ENCODE measurements around the gene TNFRSF8. TPM values are rescaled to one million over a fixed set of nuclear protein-coding genes. Genes with fewer than 3 reads are reported as not detected.
A peak's percentile ranks its signal among the peaks of the same experiment; 100 is the strongest.

Gene TNFRSF8
- total RNA-seq, 4 donors from 2014 or later, result not detected

DNA sequence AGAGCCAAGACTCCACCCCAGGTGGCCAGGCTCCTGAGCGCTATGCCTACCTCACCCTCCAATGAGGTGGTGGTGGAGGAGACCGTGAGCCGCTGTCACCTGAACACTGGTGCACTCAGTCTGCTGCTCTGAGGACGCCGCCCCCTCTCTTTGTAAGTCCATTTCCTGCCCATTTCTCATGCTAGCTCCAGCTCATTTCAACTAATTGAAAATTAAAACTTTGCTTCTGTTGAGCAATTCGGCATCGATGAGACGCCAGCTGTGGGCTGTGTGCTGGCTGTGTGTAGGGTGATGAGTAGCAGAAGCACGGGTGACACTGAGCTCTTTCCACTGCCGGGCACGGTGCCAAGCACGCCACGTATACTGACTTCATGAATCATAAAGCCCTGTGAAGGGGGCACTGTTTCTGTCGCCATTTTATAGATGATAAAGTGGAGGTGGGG lies 114.9 kb downstream of the TNFRSF8 start:
- Histone ChIP-seq H3K27ac (no peak overlapping the region), H3K4me3 (replicated peaks in 1 of 3) (no peak overlapping the region), H3K9me3 (no peaks in the 10 kb centered on the region), H3K36me3 (no peaks in the 10 kb centered on the region), H3K27me3 (no peaks in the 10 kb centered on the region), H3K4me1 (peaks cover 4 to 57% of the 10 kb centered on the region in 2 donors)
- intact Hi-C loops (cut with DNase I), result no loop called here
- TF ChIP-seq, protein P1, sequence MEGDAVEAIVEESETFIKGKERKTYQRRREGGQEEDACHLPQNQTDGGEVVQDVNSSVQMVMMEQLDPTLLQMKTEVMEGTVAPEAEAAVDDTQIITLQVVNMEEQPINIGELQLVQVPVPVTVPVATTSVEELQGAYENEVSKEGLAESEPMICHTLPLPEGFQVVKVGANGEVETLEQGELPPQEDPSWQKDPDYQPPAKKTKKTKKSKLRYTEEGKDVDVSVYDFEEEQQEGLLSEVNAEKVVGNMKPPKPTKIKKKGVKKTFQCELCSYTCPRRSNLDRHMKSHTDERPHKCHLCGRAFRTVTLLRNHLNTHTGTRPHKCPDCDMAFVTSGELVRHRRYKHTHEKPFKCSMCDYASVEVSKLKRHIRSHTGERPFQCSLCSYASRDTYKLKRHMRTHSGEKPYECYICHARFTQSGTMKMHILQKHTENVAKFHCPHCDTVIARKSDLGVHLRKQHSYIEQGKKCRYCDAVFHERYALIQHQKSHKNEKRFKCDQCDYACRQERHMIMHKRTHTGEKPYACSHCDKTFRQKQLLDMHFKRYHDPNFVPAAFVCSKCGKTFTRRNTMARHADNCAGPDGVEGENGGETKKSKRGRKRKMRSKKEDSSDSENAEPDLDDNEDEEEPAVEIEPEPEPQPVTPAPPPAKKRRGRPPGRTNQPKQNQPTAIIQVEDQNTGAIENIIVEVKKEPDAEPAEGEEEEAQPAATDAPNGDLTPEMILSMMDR (IDR thresholded peaks at IDR 0.05), result no peak
- TF ChIP-seq POLR2A (IDR thresholded peaks at IDR 0.05), result no peak
- peak; percentile 28 to 39 for DNase-seq
- 62 to 64% methylated on average over 14 of the region's 14 CpGs for WGBS, 2 donors

GRCh38 chr1:12178511-12178910 lies 115.4 kb downstream of the TNFRSF8 start:
- Histone ChIP-seq H3K27me3 (no peaks in the 10 kb centered on the region), H3K27ac (peak overlapping the region in 2 of 3 donors; percentile 5 to 43), H3K4me1 (peaks cover 4 to 53% of the 10 kb centered on the region in 2 donors), H3K36me3 (no peaks in the 10 kb centered on the region), H3K4me3 (replicated peaks in 1 of 3) (no peak overlapping the region), H3K9me3 (no peaks in the 10 kb centered on the region)
- intact Hi-C loops (cut with DNase I), result no loop called here
- 62 to 66% methylated on average over 11 of the region's 11 CpGs for WGBS, 2 donors
- DNase-seq, result no peak
- TF ChIP-seq POLR2A (IDR thresholded peaks at IDR 0.05), result no peak
- TF ChIP-seq, protein P1 (IDR thresholded peaks at IDR 0.05), result no peak

GRCh38 chr1:12179111-12179519 lies 116.0 kb downstream of the TNFRSF8 start:
- DNase-seq, result no peak
- Histone ChIP-seq H3K36me3 (no peaks in the 10 kb centered on the region), H3K4me1 (peaks cover 4 to 53% of the 10 kb centered on the region in 2 donors), H3K4me3 (replicated peaks in 1 of 3) (no peak overlapping the region), H3K9me3 (no peaks in the 10 kb centered on the region), H3K27ac (peak overlapping the region in 2 of 3 donors; percentile 43 to 54), H3K27me3 (no peaks in the 10 kb centered on the region)
- TF ChIP-seq POLR2A (IDR thresholded peaks at IDR 0.05), result no peak
- TF ChIP-seq, protein P1 (IDR thresholded peaks at IDR 0.05), result no peak
- 70 to 77% methylated on average over 10 to 12 of the region's 17 CpGs for WGBS, 2 donors
- intact Hi-C loops (cut with DNase I), result no loop called here

- intact Hi-C loops (cut with DNase I), result no loop called here
- no peak overlapping the region for H3K4me3 ChIP-seq (replicated peaks in 1 of 3)
- no peak for TF ChIP-seq POLR2A (IDR thresholded peaks at IDR 0.05)
- TF ChIP-seq, protein P1 (IDR thresholded peaks at IDR 0.05), result no peak
- no peaks in the 10 kb centered on the region for H3K36me3 ChIP-seq
- WGBS, 2 donors, result 92 to 93% methylated on average over 8 of the region's 8 CpGs
- DNase-seq, result no peak
- peak overlapping the region in 2 of 3 donors; percentile 43 to 54 for H3K27ac ChIP-seq
- peaks cover 3 to 53% of the 10 kb centered on the region in 2 donors for H3K4me1 ChIP-seq
- H3K27me3 ChIP-seq, result no peaks in the 10 kb centered on the region
- no peaks in the 10 kb centered on the region for H3K9me3 ChIP-seq
Observed at GRCh38 chr1:12179676-12180075, 116.6 kb downstream of the TNFRSF8 start.

GRCh38 chr1:12180315-12180714 lies 117.2 kb downstream of the TNFRSF8 start:
- peak in 1 of 2 donors; percentile 28 for DNase-seq
- Histone ChIP-seq H3K27ac (peak overlapping the region in 2 of 3 donors; percentile 38 to 54), H3K4me3 (replicated peaks in 1 of 3) (no peak overlapping the region), H3K27me3 (no peaks in the 10 kb centered on the region), H3K9me3 (no peaks in the 10 kb centered on the region), H3K4me1 (peaks cover 5 to 53% of the 10 kb centered on the region in 2 donors), H3K36me3 (no peaks in the 10 kb centered on the region)
- TF ChIP-seq, protein P1 (IDR thresholded peaks at IDR 0.05), result no peak
- TF ChIP-seq POLR2A (IDR thresholded peaks at IDR 0.05), result no peak
- WGBS, 2 donors, result 78 to 79% methylated on average over 7 to 10 of the region's 10 CpGs
- intact Hi-C loops (cut with DNase I), result no loop called here

Measured in thyroid gland (tissue), 4 donors.